Measurements from ENCODE around the gene ATP5F1A. TPM values are rescaled to one million over a fixed set of nuclear protein-coding genes. Genes with fewer than 3 reads are reported as not detected.

ATP5F1A gene
- total RNA-seq, 1 experiment from 2014 or later: 625 TPM

DNA sequence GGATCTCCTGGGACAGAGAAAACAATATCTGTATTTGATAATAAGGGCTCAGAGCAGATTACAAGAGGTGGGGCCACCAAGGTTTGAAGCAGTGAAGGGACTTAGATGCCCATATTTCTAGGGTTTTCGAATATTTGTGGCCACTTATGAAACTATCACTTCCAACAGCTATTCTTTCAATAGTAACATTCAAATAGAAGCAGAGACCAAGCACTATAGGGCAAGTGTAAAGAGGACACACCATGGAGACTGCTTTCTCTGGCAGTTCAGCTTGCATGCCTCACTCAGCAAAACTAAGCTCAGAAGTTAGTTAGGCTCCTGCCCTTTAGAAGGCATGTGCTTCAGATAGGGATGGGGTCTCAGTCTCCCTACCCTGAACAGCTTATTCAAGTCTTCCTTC is 36.3 kb downstream of the ATP5F1A start:
- Histone ChIP-seq H2BK5ac (ENCODE audit: insufficient read length, low read length) (no peak overlapping the region), H4K8ac (replicated peaks; ENCODE audit: insufficient read length, low read depth, low read length) (no peak overlapping the region), H3K4me2 (ENCODE audit: insufficient read depth, insufficient read length, low read length) (no peak overlapping the region), H2BK120ac (ENCODE audit: low read depth, low read length, poor library complexity, severe bottlenecking) (no peak overlapping the region), H3K56ac (ENCODE audit: insufficient read length, low read depth, low read length) (no peak overlapping the region), H2AFZ (ENCODE audit: low read length) (no peak overlapping the region), H2BK12ac (ENCODE audit: insufficient read length, low read depth, low read length) (no peak overlapping the region), H3K79me1 (ENCODE audit: insufficient read depth, low read depth, low read length, poor library complexity, severe bottlenecking) (no peaks in the 10 kb centered on the region), H4K20me1 (ENCODE audit: control insufficient read depth, insufficient read depth, insufficient read length) (no peaks in the 10 kb centered on the region), H3K14ac (ENCODE audit: insufficient read depth, low read length) (no peak overlapping the region), H3T11ph (ENCODE audit: low read length) (no peak overlapping the region), H3K9ac (ENCODE audit: extremely low read depth, insufficient read length, low read length) (no peak overlapping the region), H2BK20ac (ENCODE audit: low read depth, low read length, poor library complexity, severe bottlenecking) (no peak overlapping the region), H3K27me3 (ENCODE audit: insufficient read depth, low read length) (no peaks in the 10 kb centered on the region), H2AK5ac (ENCODE audit: insufficient read length, low read length) (no peak overlapping the region), H3K18ac (ENCODE audit: insufficient read length, low read depth, low read length) (no peak overlapping the region), H4K5ac (ENCODE audit: insufficient read length, low read depth, low read length) (no peak overlapping the region), H3K4me1 (ENCODE audit: insufficient read depth, low read length) (no peaks in the 10 kb centered on the region), H3K23me2 (ENCODE audit: insufficient read length, low read depth, low read length, poor library complexity, severe bottlenecking) (no peaks in the 10 kb centered on the region), H2BK15ac (ENCODE audit: low read depth, low read length) (no peak overlapping the region), H3K79me2 (ENCODE audit: insufficient read depth, low read length) (no peaks in the 10 kb centered on the region), H3K27ac (ENCODE audit: insufficient read length, low read depth, low read length) (no peak overlapping the region), H3K4ac (ENCODE audit: low read depth, low read length) (no peak overlapping the region), H3K23ac (ENCODE audit: insufficient read length, low read depth, low read length) (no peak overlapping the region), H3K9me3 (ENCODE audit: control insufficient read depth, low read depth, low read length) (no peaks in the 10 kb centered on the region), H4K91ac (ENCODE audit: insufficient read length, low read depth, low read length) (no peak overlapping the region)
- no peak for DNase-seq
- Mint-ChIP-seq H3K27ac (no peak overlapping the region), H3K9me3 (no peaks in the 10 kb centered on the region), H3K27me3 (ENCODE audit: low read depth) (no peaks in the 10 kb centered on the region), H3K4me1 (peaks cover 0 to 5% of the 10 kb centered on the region in 2 experiments; a peak in 1 of 4 replicates), H3K4me3 (no peak overlapping the region), H3K36me3 (ENCODE audit: insufficient read depth in 1 of 3, low read depth in 3 of 3) (no peaks in the 10 kb centered on the region)
- TF ChIP-seq, protein P1, sequence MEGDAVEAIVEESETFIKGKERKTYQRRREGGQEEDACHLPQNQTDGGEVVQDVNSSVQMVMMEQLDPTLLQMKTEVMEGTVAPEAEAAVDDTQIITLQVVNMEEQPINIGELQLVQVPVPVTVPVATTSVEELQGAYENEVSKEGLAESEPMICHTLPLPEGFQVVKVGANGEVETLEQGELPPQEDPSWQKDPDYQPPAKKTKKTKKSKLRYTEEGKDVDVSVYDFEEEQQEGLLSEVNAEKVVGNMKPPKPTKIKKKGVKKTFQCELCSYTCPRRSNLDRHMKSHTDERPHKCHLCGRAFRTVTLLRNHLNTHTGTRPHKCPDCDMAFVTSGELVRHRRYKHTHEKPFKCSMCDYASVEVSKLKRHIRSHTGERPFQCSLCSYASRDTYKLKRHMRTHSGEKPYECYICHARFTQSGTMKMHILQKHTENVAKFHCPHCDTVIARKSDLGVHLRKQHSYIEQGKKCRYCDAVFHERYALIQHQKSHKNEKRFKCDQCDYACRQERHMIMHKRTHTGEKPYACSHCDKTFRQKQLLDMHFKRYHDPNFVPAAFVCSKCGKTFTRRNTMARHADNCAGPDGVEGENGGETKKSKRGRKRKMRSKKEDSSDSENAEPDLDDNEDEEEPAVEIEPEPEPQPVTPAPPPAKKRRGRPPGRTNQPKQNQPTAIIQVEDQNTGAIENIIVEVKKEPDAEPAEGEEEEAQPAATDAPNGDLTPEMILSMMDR (conservative IDR thresholded peaks at IDR 0.05): no peak
- WGBS (ENCODE audit: extremely low coverage, insufficient read length, low lambda C conversion rate): no CpG with 5 or more reads among the region's 1 CpG
